ENCODE measurements around the gene DPYD. TPM values are rescaled to one million over a fixed set of nuclear protein-coding genes. Genes with fewer than 3 reads are reported as not detected.

The DPYD gene
- polyA plus RNA-seq, 2 donors = 6.7 to 10.0 TPM

GRCh38 chr1:97277891-97278654 is 642.8 kb downstream of the DPYD start:
- no peaks in the 10 kb centered on the region for H3K36me3 ChIP-seq (ENCODE audit: control insufficient read depth in 2 of 2, insufficient read depth in 2 of 2, low read length in 1 of 2)
- WGBS, 2 donors = 79 to 80% methylated on average over 2 of the region's 2 CpGs
- no peaks in the 10 kb centered on the region for H3K9me3 ChIP-seq (ENCODE audit: control insufficient read depth in 2 of 2, insufficient read depth in 1 of 2, low read depth in 1 of 2, low read length in 1 of 2)
- no peak overlapping the region for H3K4me3 ChIP-seq (ENCODE audit: low read depth in 1 of 2, low read length in 2 of 2)
- no peak overlapping the region for H3K27ac ChIP-seq (ENCODE audit: low read depth in 2 of 2, low read length in 1 of 2)
- no peaks in the 10 kb centered on the region for H3K27me3 ChIP-seq (ENCODE audit: control insufficient read depth in 1 of 2, insufficient read depth in 2 of 2, low read length in 2 of 2)
- H3K4me1 ChIP-seq (ENCODE audit: control insufficient read depth in 2 of 2, insufficient read depth in 2 of 2, low read length in 1 of 2) = no peaks in the 10 kb centered on the region

- H3K4me3 ChIP-seq (ENCODE audit: low read depth in 1 of 2, low read length in 2 of 2) = no peak overlapping the region
- no peaks in the 10 kb centered on the region for H3K36me3 ChIP-seq (ENCODE audit: control insufficient read depth in 2 of 2, insufficient read depth in 2 of 2, low read length in 1 of 2)
- no peaks in the 10 kb centered on the region for H3K27me3 ChIP-seq (ENCODE audit: control insufficient read depth in 1 of 2, insufficient read depth in 2 of 2, low read length in 2 of 2)
- no peaks in the 10 kb centered on the region for H3K4me1 ChIP-seq (ENCODE audit: control insufficient read depth in 2 of 2, insufficient read depth in 2 of 2, low read length in 1 of 2)
- H3K27ac ChIP-seq (ENCODE audit: low read depth in 2 of 2, low read length in 1 of 2) = no peak overlapping the region
- 46 to 55% methylated on average over 6 of the region's 6 CpGs for WGBS, 2 donors
- H3K9me3 ChIP-seq (ENCODE audit: control insufficient read depth in 2 of 2, insufficient read depth in 1 of 2, low read depth in 1 of 2, low read length in 1 of 2) = no peaks in the 10 kb centered on the region
Observed at GRCh38 chr1:97271916-97272788, 648.7 kb downstream of the DPYD start.

GRCh38 chr1:97270508-97271307 is 650.1 kb downstream of the DPYD start:
- H3K4me1 ChIP-seq (ENCODE audit: control insufficient read depth in 2 of 2, insufficient read depth in 2 of 2, low read length in 1 of 2) = no peaks in the 10 kb centered on the region

GRCh38 chr1:97265630-97266029 is 655.2 kb downstream of the DPYD start:
- H3K9me3 ChIP-seq (ENCODE audit: control insufficient read depth in 2 of 2, insufficient read depth in 1 of 2, low read depth in 1 of 2, low read length in 1 of 2) = no peaks in the 10 kb centered on the region
- no peaks in the 10 kb centered on the region for H3K27me3 ChIP-seq (ENCODE audit: control insufficient read depth in 1 of 2, insufficient read depth in 2 of 2, low read length in 2 of 2)
- no peaks in the 10 kb centered on the region for H3K4me1 ChIP-seq (ENCODE audit: control insufficient read depth in 2 of 2, insufficient read depth in 2 of 2, low read length in 1 of 2)
- no peaks in the 10 kb centered on the region for H3K36me3 ChIP-seq (ENCODE audit: control insufficient read depth in 2 of 2, insufficient read depth in 2 of 2, low read length in 1 of 2)
- H3K27ac ChIP-seq (ENCODE audit: low read depth in 2 of 2, low read length in 1 of 2) = no peak overlapping the region
- no peak overlapping the region for H3K4me3 ChIP-seq (ENCODE audit: low read depth in 1 of 2, low read length in 2 of 2)

More at GRCh38 chr1:97270508-97271307, 650.1 kb downstream of the DPYD start:
- no peaks in the 10 kb centered on the region for H3K27me3 ChIP-seq (ENCODE audit: control insufficient read depth in 1 of 2, insufficient read depth in 2 of 2, low read length in 2 of 2)
- H3K4me3 ChIP-seq (ENCODE audit: low read depth in 1 of 2, low read length in 2 of 2) = no peak overlapping the region
- 51 to 57% methylated on average over 3 of the region's 3 CpGs for WGBS, 2 donors
- no peaks in the 10 kb centered on the region for H3K36me3 ChIP-seq (ENCODE audit: control insufficient read depth in 2 of 2, insufficient read depth in 2 of 2, low read length in 1 of 2)
- H3K9me3 ChIP-seq (ENCODE audit: control insufficient read depth in 2 of 2, insufficient read depth in 1 of 2, low read depth in 1 of 2, low read length in 1 of 2) = no peaks in the 10 kb centered on the region
- H3K27ac ChIP-seq (ENCODE audit: low read depth in 2 of 2, low read length in 1 of 2) = no peak overlapping the region

GRCh38 chr1:97262842-97263241 is 658.0 kb downstream of the DPYD start:
- no peaks in the 10 kb centered on the region for H3K9me3 ChIP-seq (ENCODE audit: control insufficient read depth in 2 of 2, insufficient read depth in 1 of 2, low read depth in 1 of 2, low read length in 1 of 2)
- WGBS, 2 donors = 53 to 66% methylated on average over 1 of the region's 1 CpG
- no peak overlapping the region for H3K4me3 ChIP-seq (ENCODE audit: low read depth in 1 of 2, low read length in 2 of 2)
- no peak overlapping the region for H3K27ac ChIP-seq (ENCODE audit: low read depth in 2 of 2, low read length in 1 of 2)
- H3K27me3 ChIP-seq (ENCODE audit: control insufficient read depth in 1 of 2, insufficient read depth in 2 of 2, low read length in 2 of 2) = no peaks in the 10 kb centered on the region
- no peaks in the 10 kb centered on the region for H3K36me3 ChIP-seq (ENCODE audit: control insufficient read depth in 2 of 2, insufficient read depth in 2 of 2, low read length in 1 of 2)
- H3K4me1 ChIP-seq (ENCODE audit: control insufficient read depth in 2 of 2, insufficient read depth in 2 of 2, low read length in 1 of 2) = no peaks in the 10 kb centered on the region

- H3K4me3 ChIP-seq (ENCODE audit: low read depth in 1 of 2, low read length in 2 of 2) = no peak overlapping the region
- no peaks in the 10 kb centered on the region for H3K36me3 ChIP-seq (ENCODE audit: control insufficient read depth in 2 of 2, insufficient read depth in 2 of 2, low read length in 1 of 2)
- no peak overlapping the region for H3K27ac ChIP-seq (ENCODE audit: low read depth in 2 of 2, low read length in 1 of 2)
- WGBS, 2 donors = 90 to 91% methylated on average over 1 of the region's 1 CpG
- no peaks in the 10 kb centered on the region for H3K27me3 ChIP-seq (ENCODE audit: control insufficient read depth in 1 of 2, insufficient read depth in 2 of 2, low read length in 2 of 2)
- no peaks in the 10 kb centered on the region for H3K9me3 ChIP-seq (ENCODE audit: control insufficient read depth in 2 of 2, insufficient read depth in 1 of 2, low read depth in 1 of 2, low read length in 1 of 2)
- H3K4me1 ChIP-seq (ENCODE audit: control insufficient read depth in 2 of 2, insufficient read depth in 2 of 2, low read length in 1 of 2) = no peaks in the 10 kb centered on the region
Observed at GRCh38 chr1:97258597-97258996, 662.2 kb downstream of the DPYD start.

- H3K36me3 ChIP-seq (ENCODE audit: control insufficient read depth in 2 of 2, insufficient read depth in 2 of 2, low read length in 1 of 2) = no peaks in the 10 kb centered on the region
- WGBS, 2 donors = 50 to 53% methylated on average over 4 of the region's 4 CpGs
- no peaks in the 10 kb centered on the region for H3K4me1 ChIP-seq (ENCODE audit: control insufficient read depth in 2 of 2, insufficient read depth in 2 of 2, low read length in 1 of 2)
- no peaks in the 10 kb centered on the region for H3K27me3 ChIP-seq (ENCODE audit: control insufficient read depth in 1 of 2, insufficient read depth in 2 of 2, low read length in 2 of 2)
- no peaks in the 10 kb centered on the region for H3K9me3 ChIP-seq (ENCODE audit: control insufficient read depth in 2 of 2, insufficient read depth in 1 of 2, low read depth in 1 of 2, low read length in 1 of 2)
- no peak overlapping the region for H3K27ac ChIP-seq (ENCODE audit: low read depth in 2 of 2, low read length in 1 of 2)
- H3K4me3 ChIP-seq (ENCODE audit: low read depth in 1 of 2, low read length in 2 of 2) = no peak overlapping the region
Observed at GRCh38 chr1:97254731-97255463, 665.9 kb downstream of the DPYD start.

GRCh38 chr1:97252925-97253324 is 667.9 kb downstream of the DPYD start:
- Histone ChIP-seq H3K27me3 (ENCODE audit: control insufficient read depth in 1 of 2, insufficient read depth in 2 of 2, low read length in 2 of 2) (no peaks in the 10 kb centered on the region), H3K4me1 (ENCODE audit: control insufficient read depth in 2 of 2, insufficient read depth in 2 of 2, low read length in 1 of 2) (no peaks in the 10 kb centered on the region), H3K36me3 (ENCODE audit: control insufficient read depth in 2 of 2, insufficient read depth in 2 of 2, low read length in 1 of 2) (no peaks in the 10 kb centered on the region), H3K27ac (ENCODE audit: low read depth in 2 of 2, low read length in 1 of 2) (no peak overlapping the region), H3K4me3 (ENCODE audit: low read depth in 1 of 2, low read length in 2 of 2) (no peak overlapping the region), H3K9me3 (ENCODE audit: control insufficient read depth in 2 of 2, insufficient read depth in 1 of 2, low read depth in 1 of 2, low read length in 1 of 2) (no peaks in the 10 kb centered on the region)
- 69 to 74% methylated on average over 3 of the region's 3 CpGs for WGBS, 2 donors

- Histone ChIP-seq H3K4me1 (ENCODE audit: control insufficient read depth in 2 of 2, insufficient read depth in 2 of 2, low read length in 1 of 2) (no peaks in the 10 kb centered on the region), H3K9me3 (ENCODE audit: control insufficient read depth in 2 of 2, insufficient read depth in 1 of 2, low read depth in 1 of 2, low read length in 1 of 2) (no peaks in the 10 kb centered on the region), H3K4me3 (ENCODE audit: low read depth in 1 of 2, low read length in 2 of 2) (no peak overlapping the region), H3K27me3 (ENCODE audit: control insufficient read depth in 1 of 2, insufficient read depth in 2 of 2, low read length in 2 of 2) (no peaks in the 10 kb centered on the region), H3K27ac (ENCODE audit: low read depth in 2 of 2, low read length in 1 of 2) (no peak overlapping the region), H3K36me3 (ENCODE audit: control insufficient read depth in 2 of 2, insufficient read depth in 2 of 2, low read length in 1 of 2) (no peaks in the 10 kb centered on the region)
- WGBS, 2 donors = 3 to 93% methylated on average over 1 of the region's 1 CpG
Observed at GRCh38 chr1:97252076-97252475, 668.8 kb downstream of the DPYD start.
